H54 (cell line): ENCODE results near the gene MYO9A.

Experiments
- DNase-seq: peaks from one replicate; pipeline ENCODE4 v3.0.0; 2011; ENCODE audit warnings: low spot score, mixed read lengths; ENCODE audit not compliant: insufficient read length
- FAIRE-seq: peaks from 3 replicates; lab custom pipeline; 2011; peaks lifted over from hg19 to GRCh38; lab: Jason Lieb, UNC
- POLR2A ChIP-seq: IDR thresholded peaks from 2 replicates; pipeline ENCODE4 v1.6.1; 2011; ENCODE audit warnings: low read depth, mild to moderate bottlenecking, low read length

The MYO9A gene

DNA sequence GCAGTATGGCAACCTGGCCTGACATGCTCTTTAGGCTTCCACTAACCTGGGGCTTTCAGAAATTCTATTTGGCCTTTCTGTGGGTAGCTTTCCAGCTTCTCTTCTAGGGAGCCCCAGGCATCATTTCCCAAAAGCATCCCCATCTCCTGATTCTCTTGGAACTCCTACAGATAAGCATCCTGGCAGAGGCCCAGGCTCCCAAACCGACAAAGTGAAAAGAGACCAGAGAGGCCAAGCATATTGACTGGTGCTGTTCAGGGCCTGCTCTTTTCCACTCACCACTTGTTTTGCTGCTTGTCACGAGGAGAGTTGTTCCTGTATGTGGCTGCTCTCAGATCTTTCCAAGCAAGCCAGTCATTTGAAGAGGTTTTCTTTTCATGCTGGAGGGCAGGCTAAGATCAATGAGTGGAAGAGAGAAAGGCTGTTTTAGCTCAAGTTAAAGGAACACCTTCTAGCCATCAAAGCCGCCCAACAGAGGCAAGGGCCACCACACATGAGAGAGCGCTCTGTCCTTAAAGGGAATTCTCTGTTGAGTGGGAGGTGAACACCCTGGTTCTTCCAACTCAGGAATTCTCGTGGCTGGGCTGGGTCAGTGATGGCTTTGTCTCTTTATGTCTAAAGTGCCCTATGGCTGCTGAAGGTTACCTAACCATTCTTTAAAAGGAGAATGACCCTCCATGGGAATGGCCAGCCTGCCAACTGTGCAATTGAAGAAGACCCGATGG is 338.7 kb downstream of the MYO9A start:
- no peak for TF ChIP-seq POLR2A
- DNase-seq (no peak), FAIRE-seq (no peak)

DNA sequence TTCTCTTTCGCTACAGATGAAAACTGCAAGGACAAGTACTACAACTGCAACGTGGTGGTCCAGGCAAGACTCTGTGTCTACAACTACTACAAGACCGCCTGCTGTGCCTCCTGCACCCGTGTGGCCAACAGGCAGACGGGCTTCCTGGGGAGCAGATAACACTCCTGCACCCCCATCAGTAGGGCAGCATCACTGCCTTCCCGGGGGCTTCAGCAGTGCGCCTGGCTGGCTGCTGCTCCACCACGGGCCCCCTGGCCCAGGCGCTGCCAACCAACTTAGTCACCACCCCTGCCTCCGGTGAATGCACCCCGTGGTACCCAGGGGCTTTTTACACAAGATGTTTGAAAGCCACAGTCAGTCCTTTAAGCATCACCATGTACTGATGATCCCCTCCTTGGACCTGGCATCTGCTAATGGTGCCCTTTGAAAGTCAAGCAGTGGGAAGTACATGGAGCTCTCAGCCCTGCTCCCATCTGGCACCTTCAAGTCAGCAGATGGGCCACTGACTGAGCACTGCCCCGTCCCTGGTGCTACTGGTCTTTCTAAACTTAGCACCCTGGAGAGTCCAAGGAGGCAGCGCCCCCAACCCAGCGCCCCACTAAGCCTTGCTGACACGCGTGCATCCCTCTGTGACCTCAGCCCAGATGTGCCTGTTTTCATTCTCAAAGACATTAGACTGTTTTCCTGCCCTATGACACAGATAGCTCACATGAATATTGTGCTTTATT is 340.6 kb downstream of the MYO9A start:
- no peak for FAIRE-seq
- no peak for DNase-seq
- no peak for TF ChIP-seq POLR2A

DNA sequence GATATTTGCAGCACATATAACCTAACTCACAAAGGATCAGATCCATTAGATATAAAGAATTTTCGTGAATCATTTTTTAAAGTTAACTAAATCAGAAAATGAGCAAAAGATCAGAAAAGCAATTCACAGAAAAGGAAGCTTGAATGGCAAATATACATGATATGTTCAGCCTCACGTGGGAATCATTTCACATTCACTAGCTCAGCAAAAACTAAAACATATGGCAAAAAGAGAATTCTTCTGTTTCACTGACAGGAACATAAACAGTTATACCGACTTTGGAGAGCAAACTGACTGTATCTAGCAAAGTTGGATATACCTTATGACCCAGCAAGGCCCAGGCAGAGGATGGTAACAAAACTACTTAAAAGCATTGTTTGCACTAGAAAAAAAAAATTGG is 341.6 kb downstream of the MYO9A start:
- TF ChIP-seq POLR2A = no peak
- DNase-seq = no peak
- FAIRE-seq = no peak

DNA sequence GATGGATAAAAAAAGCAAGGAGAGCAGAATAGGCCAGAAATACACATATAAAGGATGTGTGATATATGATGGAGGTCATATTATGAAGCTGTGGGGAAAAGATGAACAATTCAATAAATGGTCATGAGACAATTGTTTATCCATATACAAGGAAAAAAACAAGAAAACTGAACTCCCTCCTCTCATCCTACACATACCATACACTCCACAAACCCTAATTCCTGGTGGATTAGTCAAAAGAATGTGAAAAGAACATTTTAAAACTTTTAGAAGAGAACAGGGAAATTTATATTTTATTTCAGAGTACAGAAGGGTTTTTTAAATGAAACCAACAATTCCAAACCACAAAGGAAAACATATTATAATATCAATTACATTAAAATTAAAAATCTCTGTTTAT is 342.1 kb downstream of the MYO9A start:
- no peak for FAIRE-seq
- DNase-seq = no peak
- TF ChIP-seq POLR2A = no peak

DNA sequence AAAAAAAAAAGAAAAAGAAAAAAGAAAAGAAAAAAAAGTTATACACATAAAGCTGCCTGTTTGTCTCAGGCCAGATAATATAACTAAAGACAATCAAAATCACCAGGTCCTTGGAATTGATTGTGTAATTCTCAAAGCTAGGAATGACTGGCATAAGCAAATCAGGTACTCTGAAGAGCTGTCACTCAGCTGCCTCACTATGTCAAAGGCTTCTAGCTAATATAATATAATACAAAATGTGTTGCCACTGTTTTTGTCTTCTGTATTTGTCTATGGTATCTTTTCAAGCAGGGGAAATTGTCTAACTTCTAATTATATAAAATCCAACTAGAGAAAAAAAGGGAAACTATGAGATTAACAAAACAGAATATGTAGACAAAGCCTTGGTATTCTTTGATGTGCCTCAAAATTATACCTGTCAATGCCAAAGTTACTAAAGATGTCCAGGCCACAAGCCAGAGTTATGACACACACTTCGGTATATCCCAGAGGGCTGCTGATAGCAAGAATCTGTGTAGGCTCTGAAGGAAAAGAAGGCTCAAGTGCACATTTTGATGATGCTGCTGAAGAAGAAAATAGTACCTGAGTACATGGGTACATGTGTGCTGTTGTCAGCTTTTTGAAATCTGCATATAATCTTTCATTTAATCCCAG is 344.6 kb downstream of the MYO9A start:
- DNase-seq = no peak

More for the DNA sequence above, 344.6 kb downstream of the MYO9A start:
- no peak for TF ChIP-seq POLR2A
- no peak for FAIRE-seq
